ENCODE results near the gene EEIG1.

EEIG1 gene

GRCh38 chr9:127941062-127941960 is 39.5 kb downstream of the EEIG1 start:
- TF ChIP-seq CTCF (conservative IDR thresholded peaks at IDR 0.05; ENCODE audit: low read depth, low read length) = no peak
- DNase-seq (ENCODE audit: low read depth) = no peak
- H3K4me3 ChIP-seq (ENCODE audit: low read length) = no peak overlapping the region

- no peak for TF ChIP-seq CTCF (conservative IDR thresholded peaks at IDR 0.05; ENCODE audit: low read depth, low read length)
- DNase-seq (ENCODE audit: low read depth) = no peak
- no peak overlapping the region for H3K4me3 ChIP-seq (ENCODE audit: low read length)
Measured at GRCh38 chr9:127940593-127940992, 40.2 kb downstream of the EEIG1 start.

- no peak for TF ChIP-seq CTCF (conservative IDR thresholded peaks at IDR 0.05; ENCODE audit: low read depth, low read length)
- peak overlapping the region; percentile 92 for H3K4me3 ChIP-seq (ENCODE audit: low read length)
- DNase-seq (ENCODE audit: low read depth) = no peak
Measured at GRCh38 chr9:127938298-127938690, 42.5 kb downstream of the EEIG1 start.

GRCh38 chr9:127937388-127938297 is 43.1 kb downstream of the EEIG1 start, which contains the start of gene DPM2:
DPM2 (minus strand) TSS chr9:127937854; CDS start chr9:127937820, 34 bp downstream.
- no peak for DNase-seq (ENCODE audit: low read depth)
- peak within 1 kb of the TSS; percentile 92 for H3K4me3 ChIP-seq (ENCODE audit: low read length)
- TF ChIP-seq CTCF (conservative IDR thresholded peaks at IDR 0.05; ENCODE audit: low read depth, low read length) = no peak

- H3K4me3 ChIP-seq (ENCODE audit: low read length) = peak overlapping the region; percentile 92
- TF ChIP-seq CTCF (conservative IDR thresholded peaks at IDR 0.05; ENCODE audit: low read depth, low read length) = no peak
- DNase-seq (ENCODE audit: low read depth) = no peak
Measured at GRCh38 chr9:127937056-127937387, 43.8 kb downstream of the EEIG1 start.

- no peak for DNase-seq (ENCODE audit: low read depth)
- peak overlapping the region; percentile 92 for H3K4me3 ChIP-seq (ENCODE audit: low read length)
- TF ChIP-seq CTCF (conservative IDR thresholded peaks at IDR 0.05; ENCODE audit: low read depth, low read length) = no peak
Measured at GRCh38 chr9:127936347-127936852, 44.4 kb downstream of the EEIG1 start.

All from retinal pigment epithelial cell (primary cell).